Omental fat pad (tissue), 4 donors: Measurements from ENCODE around the gene ITGAV. TPM values are rescaled to one million over a fixed set of nuclear protein-coding genes. Genes with fewer than 3 reads are reported as not detected.
A peak's percentile ranks its signal among the peaks of the same experiment; 100 is the strongest.

Experiments used
- ATAC-seq: fragments of 150-250 bp; one replicate; pipeline ENCODE4 v1.9.1; 2016; ENCODE audit warnings: mild to moderate bottlenecking, moderate library complexity; ENCODE audit not compliant: low FRiP score
- DNase-seq: peaks from one replicate; pipeline ENCODE4 v3.0.0-alpha.2; 2019; ENCODE audit warnings: low spot score
- CTCF ChIP-seq, 3 donors: fragments of 450-650 bp; IDR thresholded peaks; one replicate each; pipeline ENCODE4 v1.5.1; 2016 to 2017; ENCODE audit warnings: antibody characterized with exemption in 3 of 3, mild to moderate bottlenecking in 3 of 3, moderate library complexity in 2 of 3
- total RNA-seq, 4 donors: library from RNA; depleted of rRNA; stranded (reverse); fragments of >200 nt; gene quantifications; one replicate each; pipeline ENCODE4 v1.1.0, GENCODE V29; 2016

ITGAV gene
- total RNA-seq, result 100 to 1,000 TPM in 2 of 4 donors, 10 to 100 TPM in 2; 81.3 to 155 (median 111) TPM

GRCh38 chr2:186589612-186590349 lies at the start of gene ITGAV:
TSS of gene ITGAV (plus strand) at chr2:186590056. CDS start at chr2:186590339, 283 bp downstream.
- no peak for TF ChIP-seq CTCF (IDR thresholded peaks at IDR 0.05)
- peak; percentile 61 for DNase-seq
- ATAC-seq, result peak; percentile 99

GRCh38 chr2:186540941-186541340 lies 48.9 kb upstream of the ITGAV start:
- no peak for DNase-seq
- no peak for TF ChIP-seq CTCF (IDR thresholded peaks at IDR 0.05)
- ATAC-seq, result no peak

GRCh38 chr2:186542002-186542401 lies 47.9 kb upstream of the ITGAV start:
- ATAC-seq (no peak), DNase-seq (no peak)
- no peak for TF ChIP-seq CTCF (IDR thresholded peaks at IDR 0.05)

GRCh38 chr2:186543561-186544131 lies 46.2 kb upstream of the ITGAV start:
- ATAC-seq, result peak; percentile 81
- TF ChIP-seq CTCF (IDR thresholded peaks at IDR 0.05), result no peak

GRCh38 chr2:186544255-186544675 lies 45.6 kb upstream of the ITGAV start:
- TF ChIP-seq CTCF (IDR thresholded peaks at IDR 0.05), result no peak
- ATAC-seq (peak; percentile 80), DNase-seq (no peak)

More at GRCh38 chr2:186543561-186544131, 46.2 kb upstream of the ITGAV start:
- no peak for DNase-seq

- ATAC-seq (no peak), DNase-seq (no peak)
These were observed 43.0 kb upstream of the ITGAV start for GRCh38 chr2:186546846-186547245.

More at GRCh38 chr2:186546846-186547245, 43.0 kb upstream of the ITGAV start:
- TF ChIP-seq CTCF (IDR thresholded peaks at IDR 0.05), result no peak
